HepG2 (cell line): ENCODE measurements around the gene SHC3. TPM values are rescaled to one million over a fixed set of nuclear protein-coding genes. Genes with fewer than 3 reads are reported as not detected.

Source experiments
- ATAC-seq: fragments of 200-7000 bp; cut with Tn5 transposase; 3 replicates; pipeline ENCODE4 v1.9.1; 2020; ENCODE audit warnings: mild to moderate bottlenecking, moderate library complexity
- BruUV-seq: library from RNA; stranded (reverse); fragments of 400-500 nt; replicated peaks from 2 replicates; lab custom pipeline; 2021; lab: Mats Ljungman, UMichigan
- CTCF ChIA-PET: fragments of 300-600 bp; formaldehyde crosslinking; extraction: SDS; loops from one replicate; lab custom pipeline; 2021; ENCODE audit warnings: low total read pairs, inconsistent platforms, low intra/inter-chr PET ratio; lab: Yijun Ruan, JAX
- POLR2A ChIA-PET: fragments of 350-600 bp; sonication (Branson Sonifier 250); formaldehyde crosslinking; loops from one replicate; lab custom pipeline; 2020; ENCODE audit warnings: antibody characterized with exemption, inconsistent platforms; lab: Yijun Ruan, JAX
- DNase-seq: peaks from one replicate; pipeline ENCODE4 v3.0.0-alpha.2; 2015; ENCODE audit warnings: low spot score
- FAIRE-seq: peaks from 3 replicates; lab custom pipeline; 2011; peaks lifted over from hg19 to GRCh38; lab: Jason Lieb, UNC
- H2AFZ ChIP-seq: one replicate; pipeline ENCODE4 v1.6.1; 2011; ENCODE audit warnings: low read length, inconsistent platforms
- H3K27ac ChIP-seq: fragments of 300-600 bp; 3 replicates; pipeline ENCODE4 v1.8.0; 2011; ENCODE audit warnings: mixed run types, mild to moderate bottlenecking, mixed read lengths, low read length, inconsistent platforms; ENCODE audit not compliant: insufficient read depth; ENCODE audit errors: extremely low read length
- H3K27me3 ChIP-seq, 2 experiments: fragments of 200-600 bp in 1 of 2; 2 replicates in 1 of 2; 3 replicates in 1 of 2; pipeline versions ENCODE4 v1.6.0 to v1.8.0; 2011; ENCODE audit warnings: low read length in 2 of 2, mild to moderate bottlenecking in 2 of 2, moderate library complexity in 2 of 2, inconsistent platforms in 1 of 2; ENCODE audit not compliant: insufficient read depth in 2 of 2, control insufficient read depth in 1 of 2
- H3K36me3 ChIP-seq, 2 experiments: fragments of 200-600 bp in 1 of 2; replicated peaks in 1 of 2; 2 replicates in 1 of 2; 3 replicates in 1 of 2; pipeline versions ENCODE4 v1.5.1 to v1.8.0; 2011; ENCODE audit warnings: low read length in 2 of 2, inconsistent platforms in 1 of 2; ENCODE audit not compliant: insufficient read depth in 2 of 2, control insufficient read depth in 1 of 2
- H3K4me1 ChIP-seq: 2 replicates; pipeline ENCODE4 v1.5.1; 2012; ENCODE audit warnings: low read length, inconsistent platforms; ENCODE audit not compliant: insufficient read depth
- H3K4me2 ChIP-seq: 2 replicates; pipeline ENCODE4 v1.6.0; 2011; ENCODE audit warnings: low read depth, low read length, inconsistent platforms
- H3K4me3 ChIP-seq, 3 experiments: fragments of 200-600 bp in 1 of 3; sonication (generic), shearing (Covaris generic) in 1 of 3; replicated peaks in 1 of 3; 2 replicates each; pipeline ENCODE4 v1.5.1; 2011 to 2016; ENCODE audit warnings: low read length in 3 of 3, inconsistent platforms in 2 of 3, low read depth in 2 of 3, mild to moderate bottlenecking in 2 of 3, control low read depth in 1 of 3, mixed read lengths in 1 of 3; ENCODE audit not compliant: insufficient read depth in 1 of 3
- H3K79me2 ChIP-seq: one replicate; pipeline ENCODE4 v1.6.1; 2011; ENCODE audit warnings: low read length, inconsistent platforms; ENCODE audit not compliant: insufficient read depth
- H3K9ac ChIP-seq: 2 replicates; pipeline ENCODE4 v1.6.0; 2011; ENCODE audit warnings: mild to moderate bottlenecking, low read depth, low read length, inconsistent platforms; ENCODE audit not compliant: insufficient read depth
- H3K9me3 ChIP-seq: 2 replicates; pipeline ENCODE4 v1.5.1; 2012; ENCODE audit warnings: mild to moderate bottlenecking, low read length
- H4K20me1 ChIP-seq: 2 replicates; pipeline ENCODE4 v1.6.0; 2011; ENCODE audit warnings: inconsistent platforms, mild to moderate bottlenecking, low read length, moderate library complexity; ENCODE audit not compliant: insufficient read depth
- ATAD3A ChIP-seq: sonication (generic); formaldehyde crosslinking; IDR thresholded peaks from 2 replicates; pipeline ENCODE4 v1.4.0; 2020; ENCODE audit warnings: missing genetic modification reagents
- BCL6 ChIP-seq: IDR thresholded peaks from 2 replicates; pipeline ENCODE4 v1.6.1; 2016; ENCODE audit warnings: missing genetic modification reagents, missing compliant biosample characterization
- BORCS8-MEF2B ChIP-seq: sonication (generic); formaldehyde crosslinking; IDR thresholded peaks from 2 replicates; pipeline ENCODE4 v1.8.0; 2022; ENCODE audit warnings: mild to moderate bottlenecking, missing genetic modification reagents
- EHMT2 ChIP-seq: fragments of 200-600 bp; sonication (generic); IDR thresholded peaks from 2 replicates; pipeline ENCODE4 v1.7.0; 2017; ENCODE audit warnings: antibody characterized with exemption, low read depth, low read length, borderline replicate concordance
- FIP1L1 ChIP-seq: fragments of 200-400 bp; formaldehyde crosslinking; IDR thresholded peaks from 2 replicates; pipeline ENCODE4 v1.6.1; 2018; ENCODE audit warnings: low read depth, mild to moderate bottlenecking, low read length, moderate library complexity, borderline replicate concordance; ENCODE audit not compliant: insufficient read depth
- ISX ChIP-seq: sonication (generic); formaldehyde crosslinking; conservative IDR thresholded peaks from 2 replicates; pipeline ENCODE4 v1.5.0; 2020; ENCODE audit warnings: missing genetic modification reagents
- KLF13 ChIP-seq: sonication (generic); formaldehyde crosslinking; IDR thresholded peaks from 2 replicates; pipeline ENCODE4 v1.4.0; 2020; ENCODE audit warnings: mild to moderate bottlenecking, missing genetic modification reagents
- NAIF1 ChIP-seq: sonication (generic); formaldehyde crosslinking; IDR thresholded peaks from 2 replicates; pipeline ENCODE4 v1.5.0; 2020; ENCODE audit warnings: mild to moderate bottlenecking, missing genetic modification reagents, borderline replicate concordance
- NCOR1 ChIP-seq: fragments of 200-600 bp; sonication (generic); IDR thresholded peaks from 2 replicates; pipeline ENCODE4 v1.7.0; 2017; ENCODE audit warnings: antibody characterized with exemption, low read length, borderline replicate concordance
- PITX1 ChIP-seq: sonication (generic); formaldehyde crosslinking; IDR thresholded peaks from 2 replicates; pipeline ENCODE4 v1.5.1; 2020; ENCODE audit warnings: mild to moderate bottlenecking, missing genetic modification reagents
- RBAK ChIP-seq: sonication (generic); formaldehyde crosslinking; IDR thresholded peaks from 2 replicates; pipeline ENCODE4 v1.5.1; 2020; ENCODE audit warnings: mild to moderate bottlenecking, missing genetic modification reagents
- REXO4 ChIP-seq: sonication (generic); formaldehyde crosslinking; IDR thresholded peaks from 2 replicates; pipeline ENCODE4 v1.8.0; 2022; ENCODE audit warnings: missing genetic modification reagents, mild to moderate bottlenecking, borderline replicate concordance
- RFXANK ChIP-seq: IDR thresholded peaks from 2 replicates; pipeline ENCODE4 v1.6.1; 2016
- TOPORS ChIP-seq: sonication (generic); formaldehyde crosslinking; IDR thresholded peaks from 2 replicates; pipeline ENCODE4 v1.8.0; 2023; ENCODE audit warnings: mild to moderate bottlenecking, missing genetic modification reagents
- YY1 ChIP-seq: IDR thresholded peaks from 2 replicates; pipeline ENCODE4 v1.6.1; 2011; ENCODE audit warnings: low read length, low read depth, moderate library complexity, mild to moderate bottlenecking; ENCODE audit not compliant: insufficient read depth, insufficient replicate concordance
- ZNF234 ChIP-seq: sonication (generic); formaldehyde crosslinking; conservative IDR thresholded peaks from 2 replicates; pipeline ENCODE4 v1.5.1; 2020; ENCODE audit warnings: mild to moderate bottlenecking, missing genetic modification reagents
- ZNF235 ChIP-seq: sonication (generic); formaldehyde crosslinking; IDR thresholded peaks from 2 replicates; pipeline ENCODE4 v1.8.1; 2023; ENCODE audit warnings: mild to moderate bottlenecking, missing genetic modification reagents, borderline replicate concordance
- ZNF674 ChIP-seq: sonication (generic); formaldehyde crosslinking; IDR thresholded peaks from 2 replicates; pipeline ENCODE4 v1.5.0; 2020; ENCODE audit warnings: low read depth, mild to moderate bottlenecking, missing genetic modification reagents
- ZNF704 ChIP-seq: sonication (generic); formaldehyde crosslinking; IDR thresholded peaks from 2 replicates; pipeline ENCODE4 v1.8.1; 2023; ENCODE audit warnings: mild to moderate bottlenecking, inconsistent platforms, moderate library complexity, missing genetic modification reagents, borderline replicate concordance
- ZNF710 ChIP-seq: sonication (generic); formaldehyde crosslinking; IDR thresholded peaks from 2 replicates; pipeline ENCODE4 v1.5.0; 2020; ENCODE audit warnings: mild to moderate bottlenecking, missing genetic modification reagents, borderline replicate concordance
- ZNF75D ChIP-seq: sonication (generic); formaldehyde crosslinking; IDR thresholded peaks from 2 replicates; pipeline ENCODE4 v1.8.1; 2023; ENCODE audit warnings: missing genetic modification reagents, mild to moderate bottlenecking, borderline replicate concordance
- WGBS: methylation state at CpG from one replicate; pipeline ENCODE4 v1.1.6; 2017; ENCODE audit warnings: low lambda C conversion rate; 5-methylcytosine and 5-hydroxymethylcytosine counted together
- in situ Hi-C: cut with HindIII; loops from 2 replicates; pipeline ENCODE4 v1.10.0; 2017; ENCODE audit warnings: low pct_unique_long_range_greater_than_20kb; ENCODE audit not compliant: extremely low pct_ligation_motif_present
- intact Hi-C: fragments of 100-400 bp; cut with micrococcal nuclease; formaldehyde crosslinking; loops from one replicate; pipeline ENCODE4 v1.10.0; 2022; ENCODE audit not compliant: unreplicated experiment
- polyA plus RNA-seq, 8 experiments: library from polyadenylated mRNA; depleted of rRNA in 3 of 8; stranded (reverse) in 7 of 8; unstranded in 1 of 8; fragments of >200 nt; fragmentation: Illumina TruSeq in 4 of 8; extraction: Trizol in 4 of 8; gene quantifications; 2 replicates each; pipeline versions ENCODE4 v1.2.1 to v1.2.3, GENCODE V29; 2011 to 2016; ENCODE audit warnings: low read depth in 4 of 8, missing spikeins in 1 of 8, mixed read lengths in 1 of 8; ENCODE audit not compliant: insufficient read depth in 1 of 8
- total RNA-seq, 5 experiments: library from RNA; depleted of rRNA; stranded (reverse); fragments of >200 nt; fragmentation: Illumina TruSeq; extraction: Trizol; gene quantifications; 2 replicates each; pipeline ENCODE4 v1.2.3, GENCODE V29; 2016; ENCODE audit warnings: low read depth in 1 of 5

Gene SHC3
- total and polyA plus RNA-seq, 2 of the 13 experiments (the other 11 are each of a cell fraction or from before 2014, with no cell fraction given), result 0.09 to 0.89 TPM

GRCh38 chr9:89154651-89155336 is 23.8 kb downstream of the SHC3 start (continued):
- TF ChIP-seq ISX (CRISPR knock-in tag) (no peak), ZNF235 (CRISPR knock-in tag) (no peak)

GRCh38 chr9:89154218-89154617 is 24.4 kb downstream of the SHC3 start:
- no TSS peak for BruUV-seq
- no peaks in the 10 kb centered on the region for H4K20me1 ChIP-seq
- ATAC-seq (no peak), FAIRE-seq (no peak)
- no peak overlapping the region for H3K4me3 ChIP-seq
- H2AFZ ChIP-seq, result no peak overlapping the region
- intact Hi-C loops, result no loop called here
- no peaks in the 10 kb centered on the region for H3K79me2 ChIP-seq
- no peak overlapping the region for H3K4me2 ChIP-seq
- TF ChIP-seq ZNF75D (CRISPR knock-in tag) (no peak), ZNF704 (CRISPR knock-in tag) (no peak), NAIF1 (CRISPR knock-in tag) (no peak), FIP1L1 (no peak), ATAD3A (no peak), RBAK (no peak), ZNF674 (CRISPR knock-in tag) (no peak), EHMT2 (no peak), REXO4 (no peak), NCOR1 (no peak), ZNF710 (CRISPR knock-in tag) (no peak), ZNF234 (CRISPR knock-in tag) (no peak), KLF13 (CRISPR knock-in tag) (no peak), PITX1 (CRISPR knock-in tag) (no peak), BCL6 (CRISPR knock-in tag) (no peak), TOPORS (CRISPR knock-in tag) (no peak), YY1 (no peak), BORCS8-MEF2B (CRISPR knock-in tag) (no peak), RFXANK (no peak)
- TF ChIP-seq, all 625 proteins: peak for 0
- no peaks in the 10 kb centered on the region for H3K27me3 ChIP-seq
- CTCF ChIA-PET, result no interaction called here
- no peaks in the 10 kb centered on the region for H3K4me1 ChIP-seq
- POLR2A ChIA-PET, result no interaction called here
- H3K9ac ChIP-seq, result no peak overlapping the region
- 36% methylated on average over 4 of the region's 4 CpGs for WGBS
- no peak overlapping the region for H3K27ac ChIP-seq
- H3K9me3 ChIP-seq, result no peaks in the 10 kb centered on the region
- DNase-seq, result no peak
- no peaks in the 10 kb centered on the region for H3K36me3 ChIP-seq
- in situ Hi-C loops, result no loop called here
